Mononuclear cell (primary cell): ENCODE measurements around the gene ATP2A1. TPM values are rescaled to one million over a fixed set of nuclear protein-coding genes. Genes with fewer than 3 reads are reported as not detected.
"Not testable (repeated sequence)": the region's sequence is repeated elsewhere in the genome, so short reads cannot be mapped to it uniquely, and the experiment has no call there.

Experiments
- H3K27me3 ChIP-seq: 2 replicates; pipeline ENCODE4 v1.6.0; 2011; ENCODE audit warnings: low read length, control low read depth; ENCODE audit not compliant: insufficient read depth
- H3K4me1 ChIP-seq: 2 replicates; pipeline ENCODE4 v1.5.1; 2011; ENCODE audit warnings: mild to moderate bottlenecking, low read length, control low read depth; ENCODE audit not compliant: insufficient read depth
- H3K4me3 ChIP-seq: 2 replicates; pipeline ENCODE4 v1.5.1; 2011; ENCODE audit warnings: mild to moderate bottlenecking, low read length, moderate library complexity
- H3K9me3 ChIP-seq: 2 replicates; pipeline ENCODE4 v1.5.1; 2011; ENCODE audit warnings: low read depth, mild to moderate bottlenecking, control low read depth, low read length
- total RNA-seq: library from RNA; depleted of rRNA; stranded (reverse); fragments of >200 nt; gene quantifications from one replicate; pipeline ENCODE4 v1.2.3, GENCODE V29; 2012

Gene ATP2A1
- total RNA-seq, 1 donor, result 0.52 TPM

DNA sequence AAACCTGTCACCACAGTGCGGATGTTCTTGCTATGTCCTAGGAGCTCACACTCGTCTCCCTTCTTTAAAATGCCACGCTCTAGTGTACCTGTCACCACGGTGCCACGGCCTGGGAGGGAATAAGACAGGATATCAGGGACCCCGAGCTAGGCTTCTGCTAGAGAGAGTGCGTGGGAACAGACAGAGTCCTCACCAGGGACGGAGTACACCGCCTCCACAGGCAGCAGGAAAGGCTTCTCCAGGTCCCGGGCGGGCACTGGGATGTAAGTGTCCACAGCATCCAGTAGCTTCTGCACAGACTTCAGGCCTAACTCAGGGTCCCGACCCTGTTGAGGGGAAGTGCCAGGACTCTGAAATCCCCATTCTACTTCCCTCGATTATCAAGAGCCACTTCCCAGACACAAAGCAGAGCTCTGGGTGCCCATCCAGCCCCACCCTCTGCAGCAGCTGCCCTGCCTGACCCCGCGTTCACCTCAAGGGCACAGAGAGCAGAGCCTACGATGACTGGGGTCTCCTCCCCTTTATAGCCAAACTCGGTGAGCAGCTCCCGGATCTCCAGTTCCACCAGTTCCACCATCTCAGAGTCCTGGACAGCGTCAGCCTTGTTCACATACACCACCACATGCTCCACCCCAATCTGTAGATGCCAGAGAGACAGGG, 33.9 kb upstream of the ATP2A1 start:
- Histone ChIP-seq H3K4me1 (peaks cover 31% of the 10 kb centered on the region), H3K9me3 (no peaks in the 10 kb centered on the region), H3K27me3 (no peaks in the 10 kb centered on the region), H3K4me3 (no peak overlapping the region)

DNA sequence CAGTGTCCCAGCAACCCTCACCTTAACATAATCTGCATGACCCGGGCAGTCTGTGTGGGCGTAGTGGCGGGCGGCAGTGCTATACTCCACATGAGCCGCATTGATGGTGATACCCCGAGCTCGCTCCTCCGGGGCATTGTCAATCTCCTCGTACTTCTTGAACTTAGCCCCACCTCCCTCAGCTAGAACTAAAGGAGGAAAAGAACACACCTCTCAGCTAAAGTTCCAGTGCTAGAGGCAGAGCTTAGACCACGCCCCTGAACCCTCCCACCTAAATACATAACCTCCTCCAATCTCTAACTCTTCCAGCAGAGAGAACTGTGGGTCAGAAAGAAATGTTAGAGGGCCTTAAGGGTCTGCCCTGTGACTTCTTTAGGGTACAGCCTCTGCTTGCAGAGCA, 33.0 kb upstream of the ATP2A1 start:
- peak overlapping the region; percentile 89 for H3K4me3 ChIP-seq
- no peaks in the 10 kb centered on the region for H3K27me3 ChIP-seq
- H3K9me3 ChIP-seq, result no peaks in the 10 kb centered on the region
- peaks cover 23% of the 10 kb centered on the region for H3K4me1 ChIP-seq

- peaks cover 23% of the 10 kb centered on the region for H3K4me1 ChIP-seq
- peak overlapping the region; percentile 89 for H3K4me3 ChIP-seq
- H3K9me3 ChIP-seq, result no peaks in the 10 kb centered on the region
- H3K27me3 ChIP-seq, result no peaks in the 10 kb centered on the region
Measured at GRCh38 chr16:28845761-28846079, 32.6 kb upstream of the ATP2A1 start.

GRCh38 chr16:28846080-28846932, 32.0 kb upstream of the ATP2A1 start, which contains the start of gene TUFM:
Gene TUFM (minus strand): TSS chr16:28846348. CDS start chr16:28846269, 79 bp downstream.
- peak within 1 kb of the TSS; percentile 89 for H3K4me3 ChIP-seq

DNA sequence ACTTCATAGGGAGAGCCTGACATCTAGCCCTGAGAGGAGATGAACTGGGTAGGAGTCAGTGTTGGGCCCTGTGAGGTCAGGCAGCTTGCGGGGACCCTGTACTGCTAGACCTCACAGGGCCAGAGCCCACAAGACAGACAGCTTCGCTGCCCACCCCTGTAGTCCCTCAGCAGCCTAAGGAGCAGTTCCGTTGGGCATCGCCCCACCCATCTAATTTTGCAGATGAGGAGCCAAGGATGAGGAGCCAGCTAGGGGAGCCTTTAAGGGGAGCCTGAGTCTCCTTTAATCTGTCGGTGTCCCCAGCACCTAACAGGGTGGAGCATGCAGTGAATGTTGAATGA, 31.4 kb upstream of the ATP2A1 start:
- peak overlapping the region; percentile 89 for H3K4me3 ChIP-seq
- H3K4me1 ChIP-seq, result peaks cover 23% of the 10 kb centered on the region
- H3K27me3 ChIP-seq, result no peaks in the 10 kb centered on the region
- no peaks in the 10 kb centered on the region for H3K9me3 ChIP-seq

More at GRCh38 chr16:28846080-28846932, 32.0 kb upstream of the ATP2A1 start, which contains the start of gene TUFM:
- no peaks in the 10 kb centered on the region for H3K27me3 ChIP-seq
- no peaks in the 10 kb centered on the region for H3K9me3 ChIP-seq
- peaks cover 23% of the 10 kb centered on the region for H3K4me1 ChIP-seq

- Histone ChIP-seq H3K27me3 (no peaks in the 10 kb centered on the region), H3K4me3 (no peak overlapping the region), H3K9me3 (no peaks in the 10 kb centered on the region), H3K4me1 (peaks cover 10% of the 10 kb centered on the region)
Measured at GRCh38 chr16:28858421-28858820, 19.9 kb upstream of the ATP2A1 start.

GRCh38 chr16:28859326-28859725, 19.0 kb upstream of the ATP2A1 start:
- Histone ChIP-seq H3K4me3 (no peak overlapping the region), H3K9me3 (no peaks in the 10 kb centered on the region), H3K27me3 (no peaks in the 10 kb centered on the region), H3K4me1 (peaks cover 13% of the 10 kb centered on the region)

GRCh38 chr16:28863929-28864793, 14.1 kb upstream of the ATP2A1 start:
- no peaks in the 10 kb centered on the region for H3K27me3 ChIP-seq
- H3K4me1 ChIP-seq, result peaks cover 20% of the 10 kb centered on the region
- no peaks in the 10 kb centered on the region for H3K9me3 ChIP-seq
- H3K4me3 ChIP-seq, result peak overlapping the region; percentile 80

DNA sequence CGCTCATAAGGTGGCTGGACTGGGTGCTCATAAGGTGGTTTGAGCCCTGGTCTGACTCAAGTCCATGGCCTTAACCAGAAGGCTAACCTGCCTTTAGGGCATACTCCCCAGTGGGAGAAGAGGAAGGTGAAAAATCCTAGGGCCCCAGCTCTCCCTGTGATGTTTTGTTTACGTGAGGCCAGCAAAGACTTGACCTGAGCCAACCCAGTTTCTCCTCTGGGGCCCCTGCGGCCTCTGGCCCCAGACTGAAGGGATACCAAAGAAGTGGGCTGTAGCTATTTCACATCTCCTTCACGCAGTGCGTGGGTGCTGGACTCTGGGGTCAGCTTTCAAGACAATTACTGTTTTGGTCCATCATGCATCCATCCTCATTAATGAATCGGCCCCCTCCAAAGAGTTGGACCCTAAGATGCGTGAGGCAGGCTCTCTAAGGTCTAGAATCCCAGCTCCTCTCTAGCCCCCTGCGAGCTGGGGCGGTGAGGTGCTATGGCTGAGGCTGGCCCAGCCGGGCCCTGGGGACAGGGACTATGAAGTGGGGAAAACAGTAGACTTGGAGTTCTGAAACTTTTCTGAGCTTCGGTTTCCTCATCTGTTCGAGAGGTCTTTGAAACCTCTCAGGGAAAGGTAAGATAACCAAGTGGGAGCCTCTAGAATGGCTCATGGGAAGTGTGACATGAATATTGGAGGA, 13.1 kb upstream of the ATP2A1 start:
- H3K27me3 ChIP-seq, result no peaks in the 10 kb centered on the region
- no peaks in the 10 kb centered on the region for H3K9me3 ChIP-seq
- no peak overlapping the region for H3K4me3 ChIP-seq
- H3K4me1 ChIP-seq, result peaks cover 20% of the 10 kb centered on the region

DNA sequence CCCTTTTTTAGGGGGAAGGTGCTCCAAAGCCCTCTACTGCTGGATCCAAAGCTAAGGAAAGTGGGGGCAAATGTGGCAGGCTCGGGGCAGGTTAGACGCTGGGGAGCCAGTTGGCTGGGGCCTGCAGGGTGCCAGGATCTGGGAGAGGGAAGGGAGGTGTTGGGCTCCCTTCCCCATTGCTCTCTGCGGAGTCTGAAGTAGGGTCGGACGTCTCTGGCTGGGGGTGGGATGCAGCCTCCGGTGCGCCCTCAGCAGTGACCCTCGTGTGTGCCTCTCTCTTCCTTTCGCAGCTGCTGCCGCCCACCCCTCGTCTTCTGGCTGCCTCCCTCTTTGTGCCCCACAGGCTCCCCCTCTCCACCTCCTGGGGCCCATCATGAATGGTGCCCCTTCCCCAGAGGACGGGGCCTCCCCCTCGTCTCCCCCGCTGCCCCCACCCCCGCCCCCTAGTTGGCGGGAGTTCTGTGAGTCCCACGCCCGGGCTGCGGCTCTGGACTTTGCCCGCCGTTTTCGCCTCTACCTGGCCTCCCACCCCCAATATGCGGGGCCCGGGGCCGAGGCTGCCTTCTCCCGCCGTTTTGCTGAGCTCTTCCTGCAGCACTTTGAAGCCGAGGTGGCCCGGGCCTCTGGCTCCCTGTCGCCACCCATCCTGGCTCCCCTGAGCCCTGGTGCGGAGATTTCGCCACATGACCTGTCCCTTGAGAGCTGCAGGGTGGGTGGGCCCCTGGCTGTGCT, 12.4 kb upstream of the ATP2A1 start:
- no peak overlapping the region for H3K4me3 ChIP-seq

DNA sequence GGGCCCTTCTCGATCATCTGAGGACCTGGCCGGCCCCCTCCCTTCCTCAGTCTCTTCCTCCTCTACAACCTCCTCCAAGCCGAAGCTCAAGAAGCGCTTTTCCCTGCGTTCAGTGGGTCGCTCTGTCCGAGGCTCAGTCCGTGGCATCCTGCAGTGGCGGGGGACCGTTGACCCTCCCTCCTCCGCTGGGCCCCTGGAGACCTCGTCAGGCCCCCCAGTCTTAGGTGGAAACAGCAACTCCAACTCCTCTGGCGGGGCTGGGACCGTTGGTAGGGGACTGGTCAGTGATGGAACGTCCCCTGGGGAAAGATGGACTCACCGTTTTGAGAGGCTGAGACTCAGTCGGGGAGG, 11.9 kb upstream of the ATP2A1 start:
- Histone ChIP-seq H3K4me1 (peaks cover 20% of the 10 kb centered on the region), H3K9me3 (no peaks in the 10 kb centered on the region), H3K4me3 (no peak overlapping the region), H3K27me3 (no peaks in the 10 kb centered on the region)

More for the DNA sequence above, 12.4 kb upstream of the ATP2A1 start:
- Histone ChIP-seq H3K4me1 (peaks cover 20% of the 10 kb centered on the region), H3K27me3 (no peaks in the 10 kb centered on the region), H3K9me3 (no peaks in the 10 kb centered on the region)

DNA sequence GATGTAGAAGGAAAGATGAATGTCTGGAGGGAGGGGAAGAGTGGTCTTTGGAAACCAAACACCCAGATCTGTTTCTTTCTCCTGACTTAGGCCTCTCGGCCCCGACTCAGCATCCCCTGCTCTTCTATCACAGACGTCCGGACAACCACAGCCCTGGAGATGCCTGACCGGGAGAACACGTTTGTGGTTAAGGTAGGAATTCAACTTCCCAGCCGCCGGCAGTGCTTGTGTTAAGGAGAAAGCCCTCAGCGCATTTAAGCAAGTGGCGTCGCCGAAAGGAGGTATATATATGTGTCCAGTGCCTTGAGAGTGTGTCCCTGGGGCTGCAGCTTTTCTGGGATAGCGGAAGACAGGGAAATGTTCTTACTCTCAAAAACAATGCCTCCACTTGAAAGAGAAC, 11.0 kb upstream of the ATP2A1 start:
- Histone ChIP-seq H3K27me3 (no peaks in the 10 kb centered on the region), H3K4me1 (peaks cover 18% of the 10 kb centered on the region), H3K4me3 (no peak overlapping the region), H3K9me3 (no peaks in the 10 kb centered on the region)

GRCh38 chr16:28867646-28868045, 10.6 kb upstream of the ATP2A1 start:
- H3K9me3 ChIP-seq, H3K4me3 ChIP-seq, H3K27me3 ChIP-seq: not testable (repeated sequence)
- H3K4me1 ChIP-seq, result peaks cover 14% of the 10 kb centered on the region

GRCh38 chr16:28869201-28869600, 9.1 kb upstream of the ATP2A1 start:
- no peak overlapping the region for H3K4me3 ChIP-seq
- peaks cover 8% of the 10 kb centered on the region for H3K4me1 ChIP-seq
- H3K27me3 ChIP-seq, result no peaks in the 10 kb centered on the region
- no peaks in the 10 kb centered on the region for H3K9me3 ChIP-seq
